A549 (cell line): Measurements from ENCODE around the gene PHKB.

Experiments used
- ELK1 ChIP-seq: fragments of 150-350 bp; IDR thresholded peaks from 2 replicates; pipeline ENCODE4 v1.6.1; 2014; ENCODE audit warnings: low read depth, mild to moderate bottlenecking, low read length
- EP300 ChIP-seq, 2 experiments: fragments of >200 bp; sonication (Bioruptor Twin); formaldehyde crosslinking; IDR thresholded peaks; 2 replicates in 1 of 2; 3 replicates in 1 of 2; pipeline ENCODE4 v1.6.1; 2016 to 2017
- HDAC2 ChIP-seq: fragments of 200-600 bp; sonication (generic); IDR thresholded peaks from 2 replicates; pipeline ENCODE4 v1.6.1; 2016
- KDM1A ChIP-seq: fragments of 200-600 bp; sonication (generic); IDR thresholded peaks from 2 replicates; pipeline ENCODE4 v1.6.1; 2016; ENCODE audit warnings: low read depth, mild to moderate bottlenecking
- MAFK ChIP-seq: fragments of 450-650 bp; IDR thresholded peaks from 2 replicates; pipeline ENCODE4 v1.6.1; 2014; ENCODE audit not compliant: partially characterized antibody
- MAX ChIP-seq: IDR thresholded peaks from 2 replicates; pipeline ENCODE4 v1.6.1; 2012
- MAZ ChIP-seq: fragments of 150-350 bp; IDR thresholded peaks from 2 replicates; pipeline ENCODE4 v1.6.1; 2014; ENCODE audit warnings: antibody characterized with exemption, low read depth, low read length, borderline replicate concordance
- POLR2A ChIP-seq: IDR thresholded peaks from 2 replicates; pipeline ENCODE4 v1.6.1; 2012; ENCODE audit warnings: mild to moderate bottlenecking, low read length
- RAD21 ChIP-seq, 2 experiments: fragments of >200 bp in 1 of 2; sonication (Bioruptor Twin) in 1 of 2; formaldehyde crosslinking in 1 of 2; IDR thresholded peaks in 1 of 2; conservative IDR thresholded peaks in 1 of 2; 2 replicates in 1 of 2; 3 replicates in 1 of 2; pipeline ENCODE4 v1.6.1; 2012 to 2018; ENCODE audit warnings: inconsistent platforms in 1 of 2
- RFX5 ChIP-seq: fragments of 450-650 bp; IDR thresholded peaks from 2 replicates; pipeline ENCODE4 v1.7.1; 2014; ENCODE audit warnings: antibody characterized with exemption, mild to moderate bottlenecking, moderate library complexity
- RNF2 ChIP-seq: fragments of 200-600 bp; sonication (generic); IDR thresholded peaks from 2 replicates; pipeline ENCODE4 v1.6.1; 2016; ENCODE audit warnings: low read depth, mild to moderate bottlenecking, antibody characterized with exemption, moderate library complexity, borderline replicate concordance
- TFCP2L1 ChIP-seq: fragments of 250-450 bp; sonication (Bioruptor Pico); IDR thresholded peaks from 2 replicates; pipeline ENCODE4 v1.5.0; 2021; ENCODE audit warnings: mild to moderate bottlenecking
- TF ChIP-seq, protein P1 (sequence below): fragments of >200 bp; sonication (Bioruptor Twin); formaldehyde crosslinking; IDR thresholded peaks from 3 replicates; pipeline ENCODE4 v1.5.1; 2016
- TF ChIP-seq, protein P2 (sequence below): fragments of 200-600 bp; sonication (generic); IDR thresholded peaks from 2 replicates; pipeline ENCODE4 v1.6.1; 2016; ENCODE audit warnings: antibody characterized with exemption, mild to moderate bottlenecking, moderate library complexity

DNA sequence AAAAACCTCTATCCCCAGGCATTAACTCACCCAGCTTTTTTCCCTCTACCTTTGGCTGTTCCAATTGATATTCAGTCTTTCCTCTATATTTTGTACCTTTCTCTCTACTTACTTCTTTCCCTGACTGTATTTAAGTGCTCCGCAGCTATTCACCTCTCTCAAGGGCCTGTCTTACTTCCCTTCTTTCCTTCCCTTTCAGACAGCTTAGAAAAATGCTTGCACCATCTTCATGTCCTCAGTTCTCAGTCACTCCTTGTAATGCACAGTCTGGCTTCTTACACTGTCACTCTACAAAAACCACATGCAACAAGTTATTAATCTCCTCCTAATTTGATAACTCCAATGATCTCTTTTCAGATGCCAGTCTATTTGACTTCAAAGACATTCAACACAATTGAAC is 163.4 kb downstream of the PHKB start:
- TF ChIP-seq, protein P1, sequence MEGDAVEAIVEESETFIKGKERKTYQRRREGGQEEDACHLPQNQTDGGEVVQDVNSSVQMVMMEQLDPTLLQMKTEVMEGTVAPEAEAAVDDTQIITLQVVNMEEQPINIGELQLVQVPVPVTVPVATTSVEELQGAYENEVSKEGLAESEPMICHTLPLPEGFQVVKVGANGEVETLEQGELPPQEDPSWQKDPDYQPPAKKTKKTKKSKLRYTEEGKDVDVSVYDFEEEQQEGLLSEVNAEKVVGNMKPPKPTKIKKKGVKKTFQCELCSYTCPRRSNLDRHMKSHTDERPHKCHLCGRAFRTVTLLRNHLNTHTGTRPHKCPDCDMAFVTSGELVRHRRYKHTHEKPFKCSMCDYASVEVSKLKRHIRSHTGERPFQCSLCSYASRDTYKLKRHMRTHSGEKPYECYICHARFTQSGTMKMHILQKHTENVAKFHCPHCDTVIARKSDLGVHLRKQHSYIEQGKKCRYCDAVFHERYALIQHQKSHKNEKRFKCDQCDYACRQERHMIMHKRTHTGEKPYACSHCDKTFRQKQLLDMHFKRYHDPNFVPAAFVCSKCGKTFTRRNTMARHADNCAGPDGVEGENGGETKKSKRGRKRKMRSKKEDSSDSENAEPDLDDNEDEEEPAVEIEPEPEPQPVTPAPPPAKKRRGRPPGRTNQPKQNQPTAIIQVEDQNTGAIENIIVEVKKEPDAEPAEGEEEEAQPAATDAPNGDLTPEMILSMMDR, result no peak
- no peak for TF ChIP-seq RFX5
- no peak for TF ChIP-seq ELK1
- TF ChIP-seq RAD21 (conservative IDR thresholded peaks at IDR 0.05 in 1 of 2, IDR thresholded peaks at IDR 0.05 in 1 of 2), result no peak
- no peak for TF ChIP-seq MAX
- no peak for TF ChIP-seq EP300 (IDR thresholded peaks at IDR 0.05)
- no peak for TF ChIP-seq POLR2A
- TF ChIP-seq KDM1A, result no peak
- no peak for TF ChIP-seq HDAC2
- TF ChIP-seq, protein P2, sequence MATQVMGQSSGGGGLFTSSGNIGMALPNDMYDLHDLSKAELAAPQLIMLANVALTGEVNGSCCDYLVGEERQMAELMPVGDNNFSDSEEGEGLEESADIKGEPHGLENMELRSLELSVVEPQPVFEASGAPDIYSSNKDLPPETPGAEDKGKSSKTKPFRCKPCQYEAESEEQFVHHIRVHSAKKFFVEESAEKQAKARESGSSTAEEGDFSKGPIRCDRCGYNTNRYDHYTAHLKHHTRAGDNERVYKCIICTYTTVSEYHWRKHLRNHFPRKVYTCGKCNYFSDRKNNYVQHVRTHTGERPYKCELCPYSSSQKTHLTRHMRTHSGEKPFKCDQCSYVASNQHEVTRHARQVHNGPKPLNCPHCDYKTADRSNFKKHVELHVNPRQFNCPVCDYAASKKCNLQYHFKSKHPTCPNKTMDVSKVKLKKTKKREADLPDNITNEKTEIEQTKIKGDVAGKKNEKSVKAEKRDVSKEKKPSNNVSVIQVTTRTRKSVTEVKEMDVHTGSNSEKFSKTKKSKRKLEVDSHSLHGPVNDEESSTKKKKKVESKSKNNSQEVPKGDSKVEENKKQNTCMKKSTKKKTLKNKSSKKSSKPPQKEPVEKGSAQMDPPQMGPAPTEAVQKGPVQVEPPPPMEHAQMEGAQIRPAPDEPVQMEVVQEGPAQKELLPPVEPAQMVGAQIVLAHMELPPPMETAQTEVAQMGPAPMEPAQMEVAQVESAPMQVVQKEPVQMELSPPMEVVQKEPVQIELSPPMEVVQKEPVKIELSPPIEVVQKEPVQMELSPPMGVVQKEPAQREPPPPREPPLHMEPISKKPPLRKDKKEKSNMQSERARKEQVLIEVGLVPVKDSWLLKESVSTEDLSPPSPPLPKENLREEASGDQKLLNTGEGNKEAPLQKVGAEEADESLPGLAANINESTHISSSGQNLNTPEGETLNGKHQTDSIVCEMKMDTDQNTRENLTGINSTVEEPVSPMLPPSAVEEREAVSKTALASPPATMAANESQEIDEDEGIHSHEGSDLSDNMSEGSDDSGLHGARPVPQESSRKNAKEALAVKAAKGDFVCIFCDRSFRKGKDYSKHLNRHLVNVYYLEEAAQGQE, result no peak
- no peak for TF ChIP-seq RNF2
- no peak for TF ChIP-seq TFCP2L1 (CRISPR knock-in tag)
- no peak for TF ChIP-seq MAFK
- TF ChIP-seq MAZ, result no peak
